HG02678 (cell line): Measurements from ENCODE around the gene JARID2.
A peak's percentile ranks its signal among the peaks of the same experiment; 100 is the strongest.
"Not testable (repeated sequence)": the region's sequence is repeated elsewhere in the genome, so short reads cannot be mapped to it uniquely, and the experiment has no call there.

ENCODE experiments used
- ATAC-seq: cut with Tn5 transposase; IDR thresholded peaks from one replicate; pipeline ENCODE4 v1.9.1; 2021; ENCODE audit warnings: mild to moderate bottlenecking, moderate library complexity; ENCODE audit not compliant: unreplicated experiment

JARID2 gene

GRCh38 chr6:15411766-15412165 is 165.9 kb downstream of the JARID2 start:
- no peak for ATAC-seq

- no peak for ATAC-seq
These were observed 166.9 kb downstream of the JARID2 start for GRCh38 chr6:15412767-15413166.

- no peak for ATAC-seq
These were observed 167.8 kb downstream of the JARID2 start for GRCh38 chr6:15413466-15414234.

GRCh38 chr6:15414235-15414612 is 168.4 kb downstream of the JARID2 start:
- no peak for ATAC-seq

- not testable (repeated sequence) for ATAC-seq
These were observed 169.8 kb downstream of the JARID2 start for GRCh38 chr6:15415622-15416021.

- ATAC-seq = no peak
These were observed 171.2 kb downstream of the JARID2 start for GRCh38 chr6:15416932-15417509.

GRCh38 chr6:15417811-15418210 is 171.9 kb downstream of the JARID2 start:
- no peak for ATAC-seq

GRCh38 chr6:15419493-15419892 is 173.6 kb downstream of the JARID2 start:
- ATAC-seq = no peak

- peak; percentile 81 for ATAC-seq
These were observed 175.1 kb downstream of the JARID2 start for GRCh38 chr6:15420959-15421438.

- ATAC-seq = peak; percentile 52
These were observed 176.3 kb downstream of the JARID2 start for GRCh38 chr6:15421945-15422733.

- ATAC-seq = no peak
These were observed 177.6 kb downstream of the JARID2 start for GRCh38 chr6:15423286-15423993.

GRCh38 chr6:15425947-15426346 is 180.1 kb downstream of the JARID2 start:
- no peak for ATAC-seq

- no peak for ATAC-seq
These were observed 180.5 kb downstream of the JARID2 start for GRCh38 chr6:15426395-15426794.

GRCh38 chr6:15426901-15427300 is 181.0 kb downstream of the JARID2 start:
- ATAC-seq = no peak

- no peak for ATAC-seq
These were observed 181.6 kb downstream of the JARID2 start for GRCh38 chr6:15427331-15428070.

GRCh38 chr6:15429141-15430110 is 183.6 kb downstream of the JARID2 start:
- no peak for ATAC-seq

GRCh38 chr6:15430186-15430585 is 184.3 kb downstream of the JARID2 start:
- no peak for ATAC-seq

- ATAC-seq = no peak
These were observed 185.1 kb downstream of the JARID2 start for GRCh38 chr6:15430931-15431405.
